Stimulated activated CD4-positive, alpha-beta T cell treated with anti-CD3 and anti-CD28 coated beads, Interleukin-12 subunit alpha, Interleukin-12 subunit beta, amount 100 ng/mL, for 48 hours (primary cell): ENCODE results near the gene FAM236C.
"Not testable (repeated sequence)": the region's sequence is repeated elsewhere in the genome, so short reads cannot be mapped to it uniquely, and the experiment has no call there.

Source experiments
- DNase-seq, 3 donors: peaks; one replicate each; pipeline ENCODE4 v3.0.0-alpha.2; 2020; ENCODE audit warnings: low read depth in 2 of 3, low spot score in 1 of 3

Gene FAM236C

GRCh38 chrX:72912315-72912714 is at the start of gene FAM236C:
FAM236C (plus strand) TSS chrX:72912615; CDS start chrX:72912715, 100 bp downstream.
- not testable (repeated sequence) for DNase-seq

- DNase-seq, result not testable (repeated sequence)
Observed at GRCh38 chrX:72882898-72883297, 29.5 kb upstream of the FAM236C start.

GRCh38 chrX:72889740-72890139 is 22.7 kb upstream of the FAM236C start:
- DNase-seq, result not testable (repeated sequence)

- DNase-seq, result not testable (repeated sequence)
Observed at GRCh38 chrX:72916096-72916495, 3.7 kb downstream of the FAM236C start.

GRCh38 chrX:72932283-72932682 is 19.9 kb downstream of the FAM236C start:
- DNase-seq, result not testable (repeated sequence)

GRCh38 chrX:72936455-72936854 is 24.0 kb downstream of the FAM236C start:
- not testable (repeated sequence) for DNase-seq

- DNase-seq, result not testable (repeated sequence)
Observed at GRCh38 chrX:72936882-72937455, 24.6 kb downstream of the FAM236C start.

- DNase-seq, result not testable (repeated sequence)
Observed at GRCh38 chrX:72937906-72938305, 25.5 kb downstream of the FAM236C start, which contains the start of gene FAM236A. FAM236A (plus strand) TSS chrX:72938206; CDS start chrX:72938263, 57 bp downstream.

GRCh38 chrX:72942272-72942671 is 29.9 kb downstream of the FAM236C start:
- DNase-seq, result not testable (repeated sequence)

- not testable (repeated sequence) for DNase-seq
Observed at GRCh38 chrX:72943035-72943818, 30.8 kb downstream of the FAM236C start.

- DNase-seq, result not testable (repeated sequence)
Observed at GRCh38 chrX:72943819-72944169, 31.4 kb downstream of the FAM236C start, which contains the start of gene DMRTC1. DMRTC1 (minus strand) TSS chrX:72943837; CDS start chrX:72875694, 68,143 bp downstream.

- DNase-seq, result not testable (repeated sequence)
Observed at GRCh38 chrX:72959971-72960370, 47.6 kb downstream of the FAM236C start.
